OCI-LY7 (cell line): ENCODE results near the gene CRYZ. TPM values are rescaled to one million over a fixed set of nuclear protein-coding genes. Genes with fewer than 3 reads are reported as not detected.

ENCODE experiments used
- BruUV-seq: library from RNA; stranded (reverse); fragments of 400-500 nt; replicated peaks from 2 replicates; lab custom pipeline; 2021; lab: Mats Ljungman, UMichigan
- CTCF ChIA-PET: fragments of 300-600 bp; sonication (Branson Sonifier 250); formaldehyde crosslinking; loops from one replicate; lab custom pipeline; 2022; ENCODE audit warnings: antibody characterized with exemption; ENCODE audit not compliant: unreplicated experiment; lab: Charles Lee
- POLR2A ChIA-PET: fragments of 300-600 bp; sonication (Branson Sonifier 250); formaldehyde crosslinking; loops from one replicate; lab custom pipeline; 2022; ENCODE audit warnings: antibody characterized with exemption; lab: Charles Lee
- DNase-seq: peaks from one replicate; pipeline ENCODE4 v3.0.0-alpha.2; 2015; ENCODE audit warnings: low spot score
- H2AFZ ChIP-seq: fragments of 200-600 bp; sonication (generic), shearing (Covaris generic); 2 replicates; pipeline ENCODE4 v1.6.1; 2014; ENCODE audit warnings: mild to moderate bottlenecking, antibody characterized with exemption, low read length, moderate library complexity
- H3K27ac ChIP-seq: fragments of 200-600 bp; sonication (generic); 2 replicates; pipeline ENCODE4 v1.5.1; 2014; ENCODE audit warnings: mixed run types, low read depth, mild to moderate bottlenecking, moderate library complexity, low read length, inconsistent platforms; ENCODE audit not compliant: poor library complexity, severe bottlenecking
- H3K36me3 ChIP-seq: fragments of 200-600 bp; sonication (generic); 2 replicates; pipeline ENCODE4 v1.6.1; 2014; ENCODE audit warnings: mild to moderate bottlenecking, antibody characterized with exemption, low read length, moderate library complexity, mixed read lengths; ENCODE audit not compliant: insufficient read depth
- H3K4me1 ChIP-seq: fragments of 200-600 bp; sonication (generic); 2 replicates; pipeline ENCODE4 v1.5.1; 2014; ENCODE audit warnings: mild to moderate bottlenecking, low read length; ENCODE audit not compliant: insufficient read depth, poor library complexity, severe bottlenecking
- H3K4me2 ChIP-seq: fragments of 200-600 bp; sonication (generic); 2 replicates; pipeline ENCODE4 v1.6.1; 2014; ENCODE audit warnings: mild to moderate bottlenecking, low read length
- H3K4me3 ChIP-seq: fragments of 200-600 bp; sonication (generic); 2 replicates; pipeline ENCODE4 v1.5.1; 2014; ENCODE audit warnings: mild to moderate bottlenecking, low read depth, low read length; ENCODE audit not compliant: poor library complexity, severe bottlenecking
- H3K79me2 ChIP-seq: fragments of 200-600 bp; sonication (generic); 2 replicates; pipeline ENCODE4 v1.6.1; 2016; ENCODE audit warnings: low read depth, mild to moderate bottlenecking, low read length, moderate library complexity, mixed read lengths; ENCODE audit not compliant: insufficient read depth
- H3K9me2 ChIP-seq: fragments of 200-600 bp; sonication (generic); 2 replicates; pipeline ENCODE4 v1.6.1; 2016; ENCODE audit warnings: mild to moderate bottlenecking, low read length, mixed read lengths; ENCODE audit not compliant: insufficient read depth
- H3K9me3 ChIP-seq: fragments of 200-600 bp; sonication (generic); 2 replicates; pipeline ENCODE4 v1.6.1; 2014; ENCODE audit warnings: mild to moderate bottlenecking, mixed run types, low read length, mixed read lengths
- H4K20me1 ChIP-seq: fragments of 200-600 bp; sonication (generic); 2 replicates; pipeline ENCODE4 v1.6.1; 2014; ENCODE audit warnings: mild to moderate bottlenecking, antibody characterized with exemption, low read length, moderate library complexity, mixed read lengths; ENCODE audit not compliant: insufficient read depth
- CTCF ChIP-seq: fragments of 200-600 bp; sonication (generic); conservative IDR thresholded peaks from 2 replicates; pipeline ENCODE4 v1.5.1; 2014; ENCODE audit warnings: mild to moderate bottlenecking, antibody characterized with exemption, low read length, moderate library complexity, mixed read lengths
- EZH2phosphoT487 ChIP-seq: fragments of 200-600 bp; sonication (generic); IDR thresholded peaks from 2 replicates; pipeline ENCODE4 v1.6.1; 2018; ENCODE audit warnings: low read depth, borderline replicate concordance, mild to moderate bottlenecking, mixed run types, antibody characterized with exemption, low read length, moderate library complexity, mixed read lengths
- intact Hi-C: fragments of 100-400 bp; cut with micrococcal nuclease; formaldehyde crosslinking; loops from one replicate; pipeline ENCODE4 v1.10.0; 2022; ENCODE audit not compliant: unreplicated experiment
- total RNA-seq, 2 experiments: library from RNA; depleted of rRNA in 1 of 2; stranded (reverse); fragments of >200 nt in 1 of 2; shearing (Covaris generic) in 1 of 2; gene quantifications; 2 replicates each; pipeline ENCODE4 v1.2.3, GENCODE V29; 2014 to 2022

The CRYZ gene
- total RNA-seq, 2 experiments from 2014 or later = 27.8 to 39.0 TPM

DNA sequence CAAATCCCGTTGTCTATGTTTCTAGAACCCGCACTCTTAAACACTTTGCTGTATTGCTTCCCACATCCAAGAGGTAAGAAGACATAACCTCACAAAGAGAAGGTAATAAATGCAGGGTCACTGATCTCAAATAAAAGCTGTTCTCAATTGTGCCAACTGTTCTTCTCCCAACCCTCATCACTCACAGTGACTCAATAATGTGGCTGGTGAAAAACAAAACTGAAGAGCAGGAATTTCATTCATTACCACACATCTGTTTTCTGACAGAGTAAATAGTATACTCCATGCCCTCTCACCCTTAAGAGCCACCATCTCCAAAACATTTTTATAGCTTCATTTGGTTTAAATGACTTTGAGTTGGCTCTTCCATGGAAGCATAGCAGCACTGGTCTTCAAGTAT, 53.0 kb downstream of the CRYZ start:
- H3K9me2 ChIP-seq = no peaks in the 10 kb centered on the region
- no peak overlapping the region for H2AFZ ChIP-seq
- DNase-seq = no peak
- no peak overlapping the region for H3K4me3 ChIP-seq
- TF ChIP-seq EZH2phosphoT487 = no peak
- no peak for TF ChIP-seq CTCF
- no peaks in the 10 kb centered on the region for H3K36me3 ChIP-seq
- no TSS peak for BruUV-seq
- no peaks in the 10 kb centered on the region for H4K20me1 ChIP-seq
- no peaks in the 10 kb centered on the region for H3K4me1 ChIP-seq
- intact Hi-C loops = no loop called here
- H3K9me3 ChIP-seq = no peaks in the 10 kb centered on the region
- no peaks in the 10 kb centered on the region for H3K79me2 ChIP-seq
- H3K4me2 ChIP-seq = no peak overlapping the region
- CTCF ChIA-PET = no interaction called here
- H3K27ac ChIP-seq = no peak overlapping the region
- POLR2A ChIA-PET = interaction anchor here (0.6 kb wide), 2 partner anchors 54 to 410 kb away, joined by 3 read pairs; no protein-coding TSS in a partner anchor

DNA sequence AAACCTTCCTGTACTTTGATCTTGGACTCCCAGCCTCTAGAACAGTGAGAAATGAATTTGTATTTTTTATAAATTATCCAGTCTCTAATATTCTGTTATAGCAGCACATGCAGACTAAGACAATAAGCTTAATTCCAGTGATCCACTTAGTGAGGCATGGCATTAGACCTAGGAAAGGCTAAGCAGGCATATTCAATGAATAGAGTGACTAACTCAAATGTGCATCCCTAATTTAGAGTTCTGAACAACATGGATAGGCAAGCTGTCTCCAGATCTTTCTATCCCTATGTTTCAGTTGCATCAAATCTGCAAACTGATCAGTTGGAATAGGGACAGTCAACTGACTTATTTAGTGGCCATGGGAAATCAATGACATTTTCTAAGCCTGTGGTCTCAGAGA, 54.9 kb downstream of the CRYZ start:
- ChIA-PET CTCF (no interaction called here), POLR2A (interaction anchor here (0.6 to 0.7 kb wide), 2 partner anchors 14 to 306 kb away, joined by 3 read pairs; no protein-coding TSS in a partner anchor)
- Histone ChIP-seq H3K4me1 (no peaks in the 10 kb centered on the region), H2AFZ (no peak overlapping the region), H3K79me2 (no peaks in the 10 kb centered on the region), H4K20me1 (no peaks in the 10 kb centered on the region), H3K4me3 (no peak overlapping the region), H3K27ac (no peak overlapping the region), H3K9me2 (no peaks in the 10 kb centered on the region), H3K4me2 (no peak overlapping the region), H3K36me3 (no peaks in the 10 kb centered on the region), H3K9me3 (no peaks in the 10 kb centered on the region)
- TF ChIP-seq EZH2phosphoT487 (no peak), CTCF (no peak)
- no peak for DNase-seq
- no TSS peak for BruUV-seq
- intact Hi-C loops = no loop called here

GRCh38 chr1:74674278-74675048, 58.4 kb downstream of the CRYZ start:
- Histone ChIP-seq H3K9me3 (no peaks in the 10 kb centered on the region), H2AFZ (no peak overlapping the region), H3K36me3 (no peaks in the 10 kb centered on the region), H3K9me2 (no peaks in the 10 kb centered on the region), H3K27ac (no peak overlapping the region), H3K4me1 (no peaks in the 10 kb centered on the region), H3K79me2 (no peaks in the 10 kb centered on the region), H4K20me1 (no peaks in the 10 kb centered on the region), H3K4me3 (no peak overlapping the region), H3K4me2 (no peak overlapping the region)
- intact Hi-C loops = no loop called here
- BruUV-seq = no TSS peak
- POLR2A ChIA-PET = interaction anchor here (1.2 kb wide), 1 partner anchor 40 kb away, joined by 3 read pairs; no protein-coding TSS in a partner anchor
- DNase-seq = no peak
- TF ChIP-seq EZH2phosphoT487 = no peak
- TF ChIP-seq CTCF = no peak
- CTCF ChIA-PET = no interaction called here
